Testis (tissue), 3 donors: ENCODE data around the gene MGAT3. TPM values are rescaled to one million over a fixed set of nuclear protein-coding genes. Genes with fewer than 3 reads are reported as not detected.

Experiments
- DNase-seq: peaks from one replicate; pipeline ENCODE4 v3.0.0-alpha.2; 2019
- H3K27ac ChIP-seq, 2 donors: fragments of 200-600 bp; sonication (generic); one replicate each; pipeline ENCODE4 v1.5.1; 2019
- H3K27me3 ChIP-seq: fragments of 200-600 bp; sonication (generic); one replicate; pipeline ENCODE4 v1.5.1; 2019
- H3K36me3 ChIP-seq: fragments of 200-600 bp; sonication (generic); one replicate; pipeline ENCODE4 v1.5.1; 2017; ENCODE audit warnings: low read depth; ENCODE audit errors: missing control alignments
- H3K4me1 ChIP-seq: fragments of 200-600 bp; sonication (generic); one replicate; pipeline ENCODE4 v1.5.1; 2019
- H3K4me3 ChIP-seq, 2 donors: fragments of 200-600 bp; sonication (generic); one replicate each; pipeline ENCODE4 v1.5.1; 2017 to 2019
- H3K9me3 ChIP-seq: fragments of 200-600 bp; sonication (generic); one replicate; pipeline ENCODE4 v1.5.1; 2017
- CTCF ChIP-seq, 3 experiments: fragments of 450-650 bp in 2 of 3; fragments of 200-600 bp in 1 of 3; sonication (generic) in 1 of 3; IDR thresholded peaks; one replicate each; pipeline ENCODE4 v1.5.1; 2016 to 2019; ENCODE audit warnings: antibody characterized with exemption in 3 of 3, mild to moderate bottlenecking in 2 of 3, moderate library complexity in 1 of 3
- POLR2A ChIP-seq: fragments of 450-650 bp; IDR thresholded peaks from one replicate; pipeline ENCODE4 v1.6.1; 2017; ENCODE audit warnings: antibody characterized with exemption, mild to moderate bottlenecking, moderate library complexity
- WGBS, 2 donors: methylation state at CpG; one replicate each; pipeline ENCODE4 v1.1.5; 2018; 5-methylcytosine and 5-hydroxymethylcytosine counted together
- intact Hi-C: fragments of 100-400 bp; cut with DNase I; formaldehyde crosslinking; loops from one replicate; pipeline ENCODE4 v1.15.1; 2023; ENCODE audit warnings: low total_unique reads
- polyA plus RNA-seq: library from polyadenylated mRNA; stranded (reverse); fragments of 350-450 nt; fragmentation: Illumina TruSeq; extraction: RNeasy Lipid Tissue Mini Kit (QIAGEN cat#74804); gene quantifications from one replicate; pipeline ENCODE4 v1.2.3, GENCODE V29; 2014; ENCODE audit warnings: low read depth, low replicate concordance; ENCODE audit not compliant: insufficient read depth
- total RNA-seq, 2 donors: library from RNA; depleted of rRNA; stranded (reverse); fragments of >200 nt; gene quantifications; one replicate each; pipeline ENCODE4 v1.2.3, GENCODE V29; 2016

The MGAT3 gene
- total and polyA plus RNA-seq, 3 donors from 2014 or later = 4.6 to 9.7 (median 6.4) TPM

GRCh38 chr22:39462443-39463221 is 5.8 kb downstream of the MGAT3 start:
- no peak for TF ChIP-seq POLR2A
- no peak for TF ChIP-seq CTCF (IDR thresholded peaks at IDR 0.05)
- intact Hi-C loops = loop anchor here (5.0 kb wide), 1 partner anchor 1550 kb away; no protein-coding TSS in a partner anchor
- no peak for DNase-seq

GRCh38 chr22:39463277-39463676 is 6.5 kb downstream of the MGAT3 start:
- TF ChIP-seq CTCF (IDR thresholded peaks at IDR 0.05) (no peak), POLR2A (no peak)
- H3K4me3 ChIP-seq = no peak overlapping the region
- H3K36me3 ChIP-seq = no peaks in the 10 kb centered on the region
- H3K27me3 ChIP-seq = no peaks in the 10 kb centered on the region
- no peaks in the 10 kb centered on the region for H3K9me3 ChIP-seq
- DNase-seq = no peak
- H3K4me1 ChIP-seq = peaks cover 47% of the 10 kb centered on the region
- intact Hi-C loops = loop anchor here (5.0 kb wide), 1 partner anchor 1549 kb away; no protein-coding TSS in a partner anchor
- 86 to 95% methylated on average over 6 of the region's 6 CpGs for WGBS, 2 donors
- peak overlapping the region in 1 of 2 donors; percentile 36 for H3K27ac ChIP-seq

More at GRCh38 chr22:39462443-39463221, 5.8 kb downstream of the MGAT3 start:
- H3K27ac ChIP-seq = peak overlapping the region in 1 of 2 donors; percentile 36
- H3K9me3 ChIP-seq = no peaks in the 10 kb centered on the region
- 47 to 50% methylated on average over 11 to 13 of the region's 13 CpGs for WGBS, 2 donors
- no peaks in the 10 kb centered on the region for H3K27me3 ChIP-seq
- H3K4me3 ChIP-seq = no peak overlapping the region
- no peaks in the 10 kb centered on the region for H3K36me3 ChIP-seq
- peaks cover 51% of the 10 kb centered on the region for H3K4me1 ChIP-seq

- H3K4me3 ChIP-seq = no peak overlapping the region
- WGBS, 2 donors = 85 to 94% methylated on average over 9 to 10 of the region's 10 CpGs
- intact Hi-C loops = loop anchor here (5.0 kb wide), 1 partner anchor 1548 kb away; no protein-coding TSS in a partner anchor
- no peaks in the 10 kb centered on the region for H3K9me3 ChIP-seq
- H3K27me3 ChIP-seq = no peaks in the 10 kb centered on the region
- peaks cover 43% of the 10 kb centered on the region for H3K4me1 ChIP-seq
- no peak overlapping the region for H3K27ac ChIP-seq
- no peak for DNase-seq
- no peaks in the 10 kb centered on the region for H3K36me3 ChIP-seq
- TF ChIP-seq CTCF (IDR thresholded peaks at IDR 0.05) = no peak
- TF ChIP-seq POLR2A = no peak
Measured at GRCh38 chr22:39463931-39464390, 7.1 kb downstream of the MGAT3 start.

DNA sequence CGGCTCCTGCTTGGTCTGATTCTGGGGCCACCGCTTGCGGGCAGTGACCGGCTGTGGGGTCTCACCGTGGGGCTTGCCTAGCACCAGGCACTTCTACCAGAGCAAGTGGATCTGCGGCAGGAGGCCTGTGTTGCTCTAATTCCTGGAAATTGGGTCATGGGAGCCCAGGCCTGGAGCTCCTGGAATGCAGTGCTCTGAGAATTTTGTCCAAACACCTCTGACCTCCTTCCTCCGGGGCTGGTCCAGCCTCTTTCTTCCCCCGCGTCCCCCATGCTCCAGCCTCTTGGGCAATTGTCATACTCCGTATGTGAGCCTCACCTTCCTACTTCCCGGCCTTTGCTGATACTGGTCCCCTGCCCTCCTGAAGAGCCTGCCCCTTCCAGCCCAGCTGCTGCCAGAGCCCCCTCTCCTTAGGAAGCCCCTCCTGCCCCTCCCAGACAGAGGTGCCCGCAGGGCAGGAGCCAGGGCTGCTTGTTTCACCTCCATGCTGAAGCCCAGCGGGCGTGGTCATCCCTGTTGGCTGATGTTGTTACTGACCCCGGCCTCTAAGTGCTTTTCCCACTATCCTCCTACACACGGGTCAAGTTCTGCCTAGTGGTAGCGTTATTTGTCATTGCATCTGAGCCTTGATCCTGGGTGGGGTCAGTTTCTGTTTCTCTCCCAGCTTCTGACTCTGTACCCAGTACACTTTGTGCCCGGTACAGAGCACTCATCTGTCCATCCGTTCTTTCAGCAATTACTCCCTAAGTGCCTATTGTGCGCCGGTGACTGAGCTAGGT is 9.6 kb downstream of the MGAT3 start:
- H3K27ac ChIP-seq = peak overlapping the region in 1 of 2 donors; percentile 50
- H3K9me3 ChIP-seq = no peaks in the 10 kb centered on the region
- H3K4me1 ChIP-seq = peaks cover 58% of the 10 kb centered on the region
- WGBS, 2 donors = 53 to 63% methylated on average over 20 to 21 of the region's 21 CpGs
- TF ChIP-seq POLR2A (no peak), CTCF (IDR thresholded peaks at IDR 0.05) (no peak)
- no peaks in the 10 kb centered on the region for H3K36me3 ChIP-seq
- DNase-seq = no peak
- H3K4me3 ChIP-seq = no peak overlapping the region
- no peaks in the 10 kb centered on the region for H3K27me3 ChIP-seq
- intact Hi-C loops = no loop called here
